Measurements from ENCODE around the gene RPL22L1.

- TF ChIP-seq CTCF (conservative IDR thresholded peaks at IDR 0.05; ENCODE audit: low read length) (no peak), EZH2phosphoT487 (IDR thresholded peaks at IDR 0.05; ENCODE audit: borderline replicate concordance, low read depth, low read length) (no peak)
These were observed 43.9 kb downstream of the RPL22L1 start for GRCh38 chr3:170826047-170826446.
